HG02678 (cell line): ENCODE results near the gene AP3S2.
"Not testable (repeated sequence)": the region's sequence is repeated elsewhere in the genome, so short reads cannot be mapped to it uniquely, and the experiment has no call there.

Experiments
- ATAC-seq: cut with Tn5 transposase; IDR thresholded peaks from one replicate; pipeline ENCODE4 v1.9.1; 2021; ENCODE audit warnings: mild to moderate bottlenecking, moderate library complexity; ENCODE audit not compliant: unreplicated experiment

AP3S2 gene

DNA sequence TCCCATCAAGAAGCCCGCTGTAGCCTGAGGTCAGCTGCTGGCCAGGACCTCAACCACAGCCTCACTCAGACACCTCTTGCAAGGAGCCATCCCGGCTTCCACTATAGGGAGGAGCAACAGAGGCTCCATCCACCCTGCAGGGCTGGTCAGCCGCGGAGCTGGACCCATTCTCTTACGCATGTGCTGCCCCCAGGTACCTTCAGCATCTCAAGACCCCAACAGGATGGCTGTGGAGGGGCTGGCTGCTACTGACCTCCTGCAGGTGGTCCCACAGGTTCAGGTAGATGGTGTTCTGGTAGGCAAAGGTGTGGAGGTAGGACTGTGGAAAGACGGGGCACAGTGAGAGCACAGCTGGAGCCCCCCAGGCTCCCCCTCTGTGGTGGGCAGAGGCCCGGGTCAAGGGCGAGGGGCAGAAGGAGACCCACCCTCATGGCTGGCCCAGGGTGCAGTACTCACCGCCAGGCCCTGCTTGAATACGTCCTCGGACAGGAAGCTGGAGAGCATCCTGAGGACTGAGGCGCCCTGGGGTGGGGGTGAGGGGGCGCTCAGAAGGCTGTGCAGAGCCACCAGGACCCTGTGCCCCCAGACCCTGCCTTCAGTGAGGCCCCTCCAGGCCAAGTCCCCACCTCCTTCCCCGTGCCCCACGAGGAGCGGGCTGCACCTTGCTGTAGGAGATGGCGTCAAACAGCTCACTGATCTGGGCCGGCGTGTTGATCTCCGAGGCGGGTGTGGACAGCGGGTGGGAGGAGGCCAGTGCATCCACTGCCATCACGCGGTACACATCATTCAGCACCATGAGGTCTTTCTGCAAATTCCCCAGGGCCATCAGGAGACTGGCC, 90.6 kb downstream of the AP3S2 start:
- no peak for ATAC-seq

DNA sequence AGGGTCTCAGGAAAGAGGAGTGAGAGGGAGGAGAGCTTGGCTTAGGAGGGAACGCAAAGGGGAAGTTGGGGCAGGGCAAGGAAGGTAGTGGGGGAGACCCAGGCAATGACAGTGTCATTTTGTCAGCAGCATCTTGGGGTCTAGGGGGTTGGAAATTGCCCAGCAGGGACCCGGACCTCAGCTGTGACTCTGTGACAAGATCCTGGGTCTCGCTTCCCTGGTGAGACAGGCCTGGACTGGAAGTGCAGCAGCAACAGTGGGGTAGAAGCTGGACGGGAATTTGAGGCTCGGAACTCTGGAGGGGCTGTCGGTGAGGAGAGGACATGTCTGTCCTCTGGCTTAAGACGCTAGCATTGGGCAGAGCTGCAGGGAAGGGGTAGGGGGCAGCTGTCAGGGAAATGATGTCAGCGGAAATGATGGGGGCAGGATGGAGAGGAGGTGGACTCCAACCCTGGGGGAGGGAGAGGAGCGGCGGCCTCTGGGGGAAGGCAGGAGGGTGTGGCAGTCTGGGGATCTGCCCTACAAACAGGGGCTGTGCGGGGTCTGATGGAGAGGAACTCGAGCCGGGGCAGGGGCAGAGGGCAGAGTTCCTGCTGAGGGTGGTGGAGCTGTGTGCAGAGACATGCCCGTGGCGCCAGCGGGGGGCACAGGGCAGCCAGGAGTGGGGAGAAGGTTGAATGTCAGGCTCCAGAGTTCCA, 91.4 kb downstream of the AP3S2 start:
- no peak for ATAC-seq

DNA sequence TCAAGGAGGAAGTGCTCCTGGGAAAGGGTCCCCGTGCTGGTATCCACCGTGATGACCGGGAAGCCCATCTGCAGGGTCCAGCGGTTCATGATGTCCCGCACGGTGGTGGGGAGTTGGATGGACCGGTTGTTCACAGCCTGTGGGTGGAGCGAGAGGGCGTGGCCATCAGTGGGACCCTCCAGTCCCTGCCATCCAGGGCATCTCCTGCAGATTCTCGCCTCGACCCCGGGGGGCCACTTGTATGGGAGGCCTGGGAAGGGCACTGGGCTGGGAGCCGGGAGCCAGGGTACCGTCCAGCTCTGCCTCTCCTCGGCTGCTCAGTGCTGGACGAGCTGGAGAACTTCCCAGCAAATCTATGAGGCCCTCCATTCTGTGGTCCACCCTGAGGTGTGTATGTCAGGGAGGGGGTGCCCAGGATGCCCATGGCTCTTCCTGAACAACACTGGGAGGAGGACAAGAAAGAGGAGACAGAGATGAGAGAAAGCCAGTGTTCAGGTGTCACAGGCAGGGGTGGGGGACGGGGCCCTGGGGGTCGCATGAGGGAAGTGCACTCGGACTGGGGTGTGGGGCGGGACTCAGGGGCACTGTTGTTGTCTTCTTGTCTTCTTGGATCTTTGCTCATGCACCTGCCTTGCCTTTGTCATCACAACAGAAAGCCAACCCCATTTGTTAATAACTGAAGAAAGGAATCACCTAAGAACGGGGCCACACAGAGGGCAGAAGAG, 92.2 kb downstream of the AP3S2 start:
- no peak for ATAC-seq

DNA sequence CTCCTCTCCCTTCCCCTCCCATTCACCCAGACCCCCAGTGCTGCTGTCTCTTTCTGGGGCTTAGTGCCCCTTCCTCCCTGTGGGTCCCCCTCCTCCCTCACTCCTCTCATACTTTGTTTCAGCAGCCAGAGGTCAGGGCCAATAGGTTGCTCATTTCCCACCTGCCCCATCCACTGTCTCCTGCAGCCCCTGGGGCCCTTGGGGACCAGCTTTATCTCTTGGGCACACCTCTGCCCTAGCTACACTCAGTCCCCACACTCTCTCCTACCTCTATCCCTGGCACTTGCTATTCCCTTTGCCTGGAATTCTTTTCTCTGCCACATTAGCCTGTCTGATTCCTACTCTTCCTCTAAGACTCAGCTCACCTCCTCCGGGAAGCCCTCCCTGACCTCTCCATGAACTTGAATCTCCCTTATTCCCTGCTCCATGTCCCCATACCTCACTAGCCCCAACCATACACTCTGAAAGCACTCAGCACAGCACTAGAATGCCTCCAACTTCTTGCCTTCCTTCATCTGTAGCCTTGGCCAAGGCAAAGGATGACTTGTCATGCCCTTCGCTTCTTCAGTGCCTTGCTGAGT, 93.8 kb downstream of the AP3S2 start:
- ATAC-seq = no peak

DNA sequence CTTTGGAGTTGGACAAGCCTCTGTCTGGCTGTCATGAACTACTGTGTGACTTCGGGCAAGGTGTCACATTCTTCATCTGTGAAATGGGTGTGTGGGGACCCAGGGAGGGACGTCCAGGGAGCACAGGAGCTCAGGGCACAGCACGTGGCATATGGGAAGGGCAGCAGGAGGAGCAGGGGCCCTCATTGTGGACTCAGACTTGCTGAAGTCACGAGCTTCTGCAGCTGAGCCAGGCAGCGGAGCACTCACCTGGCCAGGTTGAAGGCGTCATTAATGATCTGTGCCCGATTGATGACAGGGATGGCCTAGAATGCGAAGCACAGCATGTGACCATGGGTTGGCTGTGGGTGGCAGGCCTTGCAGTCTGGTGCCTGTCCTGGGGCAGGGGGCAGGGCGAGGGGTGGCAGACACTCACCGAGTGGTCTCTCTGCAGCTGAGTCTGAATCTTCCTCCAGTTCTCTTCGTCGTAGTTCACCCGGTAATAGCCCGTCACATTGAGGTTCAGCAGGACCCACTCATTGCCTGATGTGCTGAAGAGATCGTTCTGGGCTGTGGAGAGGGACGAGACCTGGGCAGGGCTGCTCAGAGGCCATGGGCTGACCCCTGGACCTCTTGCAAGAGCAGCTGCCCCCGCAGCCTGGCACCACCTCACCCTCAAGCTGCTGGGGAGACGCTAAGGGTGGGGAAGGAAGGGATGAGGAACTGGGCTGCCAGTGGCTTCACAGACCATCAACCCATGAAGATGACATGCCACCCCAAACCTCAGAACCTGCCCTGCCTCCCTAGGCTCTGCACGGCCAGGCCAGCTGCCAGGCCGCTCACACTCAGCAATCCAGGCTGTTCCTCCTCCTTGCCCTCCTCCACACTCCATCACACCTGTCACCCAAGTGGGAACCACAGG, 94.5 kb downstream of the AP3S2 start:
- no peak for ATAC-seq

DNA sequence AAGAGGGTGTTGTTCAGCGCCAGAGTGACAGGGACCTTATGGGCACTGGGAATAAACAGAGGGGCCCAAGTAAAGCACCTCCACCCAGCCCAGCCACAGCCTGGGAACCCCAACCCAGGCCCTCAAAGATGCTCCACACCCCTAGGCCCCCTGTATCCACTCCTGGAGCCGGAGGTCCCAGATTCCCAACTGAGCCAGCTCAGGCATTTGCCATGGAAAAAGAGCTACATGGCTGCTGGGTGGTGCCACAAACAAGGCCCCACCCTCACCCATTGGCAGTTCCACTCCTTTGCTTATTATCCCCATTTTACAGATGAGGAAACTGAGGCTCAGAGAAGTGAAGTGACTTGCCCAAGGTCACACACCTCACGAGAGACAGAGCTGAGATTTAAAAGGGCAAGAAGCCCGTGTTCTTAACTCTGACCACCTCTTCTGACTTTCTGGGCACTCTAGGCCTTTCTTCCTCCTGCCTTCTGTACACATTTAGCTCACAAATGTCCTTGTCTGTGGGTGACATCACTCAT, 96.1 kb downstream of the AP3S2 start:
- no peak for ATAC-seq

DNA sequence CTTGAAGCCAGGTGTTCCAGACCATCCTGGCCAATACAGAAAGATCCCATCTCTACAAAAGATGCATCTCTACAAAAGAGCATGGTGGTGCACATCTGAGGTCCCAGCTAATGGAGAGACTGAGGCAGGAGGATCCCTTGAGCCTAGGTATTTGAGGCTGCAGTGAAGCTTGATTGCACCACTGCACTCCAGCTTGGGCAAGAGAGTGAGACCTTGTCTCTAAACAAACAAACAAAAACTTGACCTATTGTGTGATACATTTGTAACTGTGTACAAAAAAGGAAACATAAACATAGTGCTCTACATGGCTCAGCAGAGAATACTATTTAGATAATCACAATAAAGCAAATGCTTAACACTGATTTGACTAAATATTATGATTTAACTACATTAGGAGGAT, 97.8 kb downstream of the AP3S2 start:
- no peak for ATAC-seq

DNA sequence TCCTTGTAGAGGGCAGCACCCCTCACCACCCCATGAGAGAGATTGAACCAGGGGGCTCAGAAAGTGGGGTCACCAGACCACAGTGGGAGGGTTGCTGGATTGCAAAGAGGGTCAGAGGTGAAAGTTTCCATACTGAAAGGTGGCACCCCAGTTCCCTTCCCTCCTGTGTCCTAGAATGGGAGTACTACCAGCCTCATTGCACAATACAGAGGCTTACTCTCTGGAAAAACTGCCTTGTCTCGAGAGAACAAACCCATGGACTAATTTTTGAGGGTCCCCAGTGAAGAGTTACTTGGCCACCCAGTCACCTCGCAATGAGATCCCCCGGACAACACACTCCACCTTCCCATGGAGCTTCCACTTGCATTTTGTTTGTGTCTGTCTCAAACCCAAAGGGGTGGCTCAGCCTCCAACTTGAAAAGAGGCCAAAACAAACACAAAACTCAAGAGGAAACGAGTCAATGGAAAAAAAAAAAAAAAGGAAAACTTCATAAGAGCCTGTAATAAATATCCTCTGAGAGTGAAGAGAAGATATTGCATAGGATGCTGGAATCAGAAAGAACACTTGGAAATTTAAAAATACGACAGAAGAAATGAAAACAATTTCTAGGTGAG, 99.1 kb downstream of the AP3S2 start:
- no peak for ATAC-seq

DNA sequence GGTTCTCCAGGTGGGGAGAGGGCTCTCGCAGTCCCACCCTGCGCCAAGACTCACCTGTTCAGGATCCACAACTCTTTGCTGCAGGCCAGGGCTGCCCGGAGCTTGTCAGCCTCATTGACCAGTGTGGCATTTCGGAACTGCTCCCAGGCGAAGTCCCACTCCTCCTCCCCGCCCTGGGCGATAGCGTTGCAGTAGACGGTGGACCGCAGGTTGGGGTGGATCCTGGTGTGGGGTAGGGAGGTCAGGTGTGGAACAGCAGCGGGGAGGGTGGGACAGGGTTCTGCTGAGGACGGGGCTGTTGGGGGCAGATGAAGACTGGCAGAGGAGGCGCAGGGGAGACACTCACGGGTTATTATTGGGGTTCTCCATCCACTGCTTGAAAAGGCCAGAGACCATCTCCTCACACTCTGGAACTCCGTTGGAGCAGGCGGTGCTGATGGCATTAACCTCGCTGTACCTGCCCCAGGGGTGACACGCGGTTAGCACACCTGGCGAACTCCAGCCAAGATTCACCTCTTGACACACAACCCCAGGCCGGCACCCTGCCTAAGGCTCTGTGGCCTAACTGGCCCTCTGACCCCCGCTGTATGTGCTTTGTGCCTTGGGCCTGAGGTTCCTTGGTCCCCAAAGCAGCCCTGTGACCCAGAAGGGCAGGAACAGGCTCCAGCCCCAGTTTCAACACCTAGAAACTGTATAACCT, 101.5 kb downstream of the AP3S2 start:
- no peak for ATAC-seq

DNA sequence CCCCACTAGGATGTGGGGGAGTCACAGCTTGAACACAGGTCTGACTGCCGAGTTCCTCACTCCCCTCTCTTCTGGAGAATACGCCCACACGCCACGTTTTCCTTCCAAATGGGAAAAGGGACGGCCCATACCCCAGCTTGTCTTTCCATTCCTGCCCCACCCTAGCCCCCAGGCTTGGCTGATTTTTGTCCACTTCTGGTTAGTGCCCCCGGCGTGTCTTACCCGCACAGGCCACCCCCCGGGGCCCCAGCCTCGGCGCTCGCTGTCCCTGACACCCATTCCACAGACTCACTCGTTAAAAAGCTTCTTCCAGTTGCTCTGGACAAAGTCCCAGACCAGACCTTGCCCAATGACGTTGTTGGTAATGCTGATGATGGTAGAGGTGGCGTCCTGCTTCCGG, 103.1 kb downstream of the AP3S2 start:
- no peak for ATAC-seq

DNA sequence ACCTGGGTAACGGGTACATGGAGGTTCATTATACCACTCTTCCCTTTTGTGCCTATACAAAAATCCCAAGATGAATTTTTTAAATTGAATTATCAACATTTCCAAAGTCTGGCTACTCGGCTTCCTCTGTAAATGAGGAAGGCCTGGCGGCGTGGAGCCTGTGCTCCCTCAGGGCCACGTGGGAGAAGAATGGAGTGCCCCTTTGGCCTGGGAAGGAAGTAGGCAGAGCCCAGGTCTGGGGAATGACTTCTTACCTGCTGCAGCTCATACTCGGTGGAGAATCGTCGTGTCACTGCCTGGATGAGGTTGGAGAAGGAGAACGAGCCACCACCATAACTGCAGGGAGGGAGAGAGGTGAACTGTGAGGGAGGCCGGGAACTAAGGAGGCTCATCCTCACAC, 103.6 kb downstream of the AP3S2 start:
- no peak for ATAC-seq

DNA sequence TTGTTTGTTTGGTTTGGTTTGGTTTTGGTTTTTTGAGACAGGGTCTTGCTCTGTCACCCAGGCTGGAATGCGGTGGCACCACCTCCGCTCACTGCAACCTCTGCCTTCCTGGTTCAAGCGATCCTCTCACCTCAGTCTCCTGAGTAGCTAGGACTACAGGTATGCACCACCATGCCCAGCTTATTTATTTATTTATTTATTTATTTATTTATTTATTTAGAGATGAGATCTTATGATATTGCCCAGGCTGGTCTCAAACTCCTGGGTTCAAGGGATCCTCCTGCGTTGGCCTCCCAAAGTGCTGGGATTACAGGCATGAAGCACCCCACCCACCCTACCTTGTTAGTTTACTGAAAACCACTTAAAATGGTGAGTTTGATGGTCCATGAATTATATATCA, 105.2 kb downstream of the AP3S2 start:
- not testable (repeated sequence) for ATAC-seq

DNA sequence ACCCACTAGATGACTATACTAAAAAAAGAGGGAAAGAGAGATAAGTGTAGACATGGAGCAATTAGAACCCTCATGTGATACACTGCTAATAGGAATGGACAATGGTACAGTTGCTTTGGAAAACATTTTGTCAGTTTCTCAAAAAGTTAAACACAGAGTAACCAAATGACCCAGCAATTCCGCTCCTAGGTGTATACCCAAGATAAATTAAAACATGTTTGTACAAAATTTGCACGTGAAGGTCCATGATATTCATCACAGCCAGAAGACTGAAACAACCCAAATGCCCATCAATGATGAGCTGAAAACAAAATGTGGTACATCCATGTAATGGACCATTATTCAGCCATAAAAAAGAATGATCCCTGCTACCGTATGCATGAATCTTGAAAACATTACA, 105.8 kb downstream of the AP3S2 start:
- no peak for ATAC-seq

DNA sequence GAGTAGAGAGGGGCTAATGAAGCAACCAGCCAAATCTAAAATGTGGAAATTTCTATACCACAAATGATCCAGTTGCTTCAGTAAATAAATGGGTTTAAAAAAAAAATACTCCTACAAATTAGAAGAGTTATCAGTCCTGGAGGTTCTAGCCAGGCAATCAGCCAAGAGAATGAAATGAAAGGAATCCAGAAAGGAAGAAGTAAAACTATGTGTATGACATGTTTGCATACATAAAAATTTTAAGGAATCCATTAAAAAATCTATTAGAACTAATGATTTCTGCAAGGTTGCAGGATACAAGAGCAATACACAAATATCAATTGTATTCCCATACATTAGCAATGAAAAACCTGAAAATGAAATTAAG, 108.0 kb downstream of the AP3S2 start:
- no peak for ATAC-seq

DNA sequence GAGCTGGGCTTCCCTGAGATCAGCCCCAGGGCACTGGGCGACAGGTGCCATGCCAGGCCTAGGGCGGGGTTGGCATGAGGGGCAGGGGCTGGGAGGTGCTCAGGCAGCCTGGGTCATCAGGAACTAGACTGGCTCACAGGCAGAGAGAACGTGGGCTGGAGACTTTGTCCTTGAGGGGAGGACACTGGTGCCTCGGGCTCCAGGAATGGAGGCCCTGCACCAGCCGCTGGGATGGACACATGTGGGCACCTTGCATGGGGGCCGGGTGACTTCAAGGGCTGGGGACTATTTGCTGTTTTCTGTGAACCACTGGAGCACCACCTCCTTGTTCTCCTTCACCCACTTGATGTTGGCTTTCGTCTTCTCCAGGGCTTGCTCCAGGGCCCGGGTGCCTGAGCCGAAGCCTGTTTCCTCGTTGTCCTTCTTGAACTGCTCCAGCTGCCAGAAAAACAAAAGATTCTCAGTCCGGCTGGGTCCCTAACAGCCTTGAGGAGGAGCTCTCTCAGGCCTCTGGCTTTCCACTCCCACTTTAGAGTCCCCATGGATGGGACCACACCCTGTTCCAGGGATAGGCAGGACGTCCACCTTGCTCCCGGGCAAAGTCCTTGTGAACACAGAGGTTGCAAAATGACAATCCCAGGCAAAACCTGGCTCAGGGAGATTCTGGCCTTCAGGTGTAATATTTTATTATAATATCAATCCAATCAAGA, 108.6 kb downstream of the AP3S2 start:
- ATAC-seq = no peak

DNA sequence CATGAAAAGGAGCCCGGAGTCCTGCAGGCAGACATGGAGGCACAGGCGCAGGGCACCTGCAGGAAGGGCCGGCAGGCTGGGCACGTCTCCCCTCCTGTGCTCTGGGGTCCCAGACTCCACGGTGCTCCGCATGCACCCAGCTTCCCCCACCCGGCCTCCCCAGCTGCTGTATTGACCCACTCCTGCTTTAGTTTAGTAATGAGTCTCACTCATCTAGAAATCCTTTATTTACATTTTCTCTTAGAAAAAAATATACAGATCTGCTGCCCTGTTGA, 109.2 kb downstream of the AP3S2 start:
- no peak for ATAC-seq

DNA sequence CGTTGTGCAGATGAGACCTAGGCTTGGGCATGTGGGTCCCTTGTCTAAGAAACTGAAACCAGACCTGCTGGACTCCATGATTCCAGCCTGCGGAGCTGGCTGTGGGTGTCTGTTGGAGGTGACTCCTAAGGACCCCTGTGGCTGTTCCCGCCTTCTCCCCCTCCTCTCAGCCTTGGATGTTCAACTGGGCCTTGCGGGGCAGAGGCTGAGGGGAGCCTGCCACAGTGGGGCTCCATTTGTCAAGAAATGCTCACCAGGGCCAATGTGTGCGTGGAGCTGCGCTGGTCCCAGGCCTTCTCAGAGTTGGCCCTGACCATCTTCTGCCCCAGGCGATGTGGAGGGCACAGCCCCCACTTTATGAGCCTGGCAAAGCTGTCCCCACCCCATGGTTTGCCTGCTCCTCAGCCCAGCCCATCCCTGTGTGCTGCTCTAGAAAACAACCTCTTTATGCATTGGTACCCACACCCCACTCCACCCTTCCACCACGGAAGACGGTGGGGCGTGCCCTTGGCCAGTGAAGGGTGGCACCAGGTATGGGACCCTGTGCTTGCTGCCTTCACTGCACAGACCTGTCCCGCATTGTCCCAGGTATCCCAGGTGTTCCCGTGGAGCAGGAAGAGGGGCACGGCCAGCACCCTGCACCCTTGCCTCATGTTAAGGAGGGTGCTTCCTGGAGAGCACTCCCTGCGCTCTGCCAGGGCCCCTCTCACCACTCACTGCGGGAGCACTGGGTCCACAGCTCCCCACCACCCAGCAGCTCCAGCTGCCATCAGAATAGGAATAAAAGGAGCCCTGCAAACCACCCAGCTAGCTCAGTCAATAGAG, 109.7 kb downstream of the AP3S2 start:
- no peak for ATAC-seq
